WTC11 (cell line): Measurements from ENCODE around the gene TCF7L1.

Experiments used
- CBFB ChIP-seq: sonication (generic); formaldehyde crosslinking; IDR thresholded peaks from 2 replicates; pipeline ENCODE4 v1.8.1; 2022; ENCODE audit warnings: mild to moderate bottlenecking, low read depth, missing genetic modification reagents
- CTCF ChIP-seq: fragments of 200-600 bp; IDR thresholded peaks from 2 replicates; pipeline ENCODE4 v1.8.0; 2022; ENCODE audit warnings: antibody characterized with exemption
- ESRRA ChIP-seq: sonication (generic); formaldehyde crosslinking; IDR thresholded peaks from 2 replicates; pipeline ENCODE4 v1.8.1; 2022; ENCODE audit warnings: mild to moderate bottlenecking, missing genetic modification reagents, borderline replicate concordance
- MYBL2 ChIP-seq: sonication (generic); formaldehyde crosslinking; IDR thresholded peaks from 2 replicates; pipeline ENCODE4 v1.8.1; 2023; ENCODE audit warnings: mild to moderate bottlenecking, moderate library complexity, missing genetic modification reagents
- TEAD4 ChIP-seq: sonication (generic); formaldehyde crosslinking; IDR thresholded peaks from 2 replicates; pipeline ENCODE4 v1.8.0; 2022; ENCODE audit warnings: mild to moderate bottlenecking, missing genetic modification reagents
- ZNF281 ChIP-seq: sonication (generic); formaldehyde crosslinking; IDR thresholded peaks from 2 replicates; pipeline ENCODE4 v1.8.0; 2023; ENCODE audit warnings: mild to moderate bottlenecking, missing genetic modification reagents

- TF ChIP-seq CBFB (CRISPR knock-in tag) = no peak
- no peak for TF ChIP-seq ZNF281
- TF ChIP-seq TEAD4 (CRISPR knock-in tag) = no peak
- no peak for TF ChIP-seq CTCF
- no peak for TF ChIP-seq ESRRA
- TF ChIP-seq MYBL2 (CRISPR knock-in tag) = no peak
These were observed 192.2 kb downstream of the TCF7L1 start for GRCh38 chr2:85325466-85325811.
